NOMO-1 treated with DMSO at 0.1 percent for 48 hours (cell line): Measurements from ENCODE around the gene OR1K1.
A peak's percentile ranks its signal among the peaks of the same experiment; 100 is the strongest.
"Not testable (repeated sequence)": the region's sequence is repeated elsewhere in the genome, so short reads cannot be mapped to it uniquely, and the experiment has no call there.

Experiments
- DNase-seq: peaks from one replicate; lab custom pipeline; 2025; ENCODE audit not compliant: unreplicated experiment; lab: John Stamatoyannopoulos, UW

The OR1K1 gene

DNA sequence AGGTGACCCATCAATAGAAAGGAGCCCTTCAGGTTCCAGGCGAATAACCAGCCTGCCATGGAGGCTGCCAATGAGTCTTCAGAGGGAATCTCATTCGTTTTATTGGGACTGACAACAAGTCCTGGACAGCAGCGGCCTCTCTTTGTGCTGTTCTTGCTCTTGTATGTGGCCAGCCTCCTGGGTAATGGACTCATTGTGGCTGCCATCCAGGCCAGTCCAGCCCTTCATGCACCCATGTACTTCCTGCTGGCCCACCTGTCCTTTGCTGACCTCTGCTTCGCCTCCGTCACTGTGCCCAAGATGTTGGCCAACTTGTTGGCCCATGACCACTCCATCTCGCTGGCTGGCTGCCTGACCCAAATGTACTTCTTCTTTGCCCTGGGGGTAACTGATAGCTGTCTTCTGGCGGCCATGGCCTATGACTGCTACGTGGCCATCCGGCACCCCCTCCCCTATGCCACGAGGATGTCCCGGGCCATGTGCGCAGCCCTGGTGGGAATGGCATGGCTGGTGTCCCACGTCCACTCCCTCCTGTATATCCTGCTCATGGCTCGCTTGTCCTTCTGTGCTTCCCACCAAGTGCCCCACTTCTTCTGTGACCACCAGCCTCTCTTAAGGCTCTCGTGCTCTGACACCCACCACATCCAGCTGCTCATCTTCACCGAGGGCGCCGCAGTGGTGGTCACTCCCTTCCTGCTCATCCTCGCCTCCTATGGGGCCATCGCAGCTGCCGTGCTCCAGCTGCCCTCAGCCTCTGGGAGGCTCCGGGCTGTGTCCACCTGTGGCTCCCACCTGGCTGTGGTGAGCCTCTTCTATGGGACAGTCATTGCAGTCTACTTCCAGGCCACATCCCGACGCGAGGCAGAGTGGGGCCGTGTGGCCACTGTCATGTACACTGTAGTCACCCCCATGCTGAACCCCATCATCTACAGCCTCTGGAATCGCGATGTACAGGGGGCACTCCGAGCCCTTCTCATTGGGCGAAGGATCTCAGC, at the start of gene OR1K1:
Gene OR1K1, plus strand, starts transcription at position 58 of the 995 bp plus-strand sequence. Its CDS starts 0 bp downstream, at position 58.
- DNase-seq, result no peak

GRCh38 chr9:122754825-122755224, 45.1 kb upstream of the OR1K1 start:
- no peak for DNase-seq

GRCh38 chr9:122767817-122768216, 32.1 kb upstream of the OR1K1 start:
- no peak for DNase-seq

GRCh38 chr9:122777052-122777451, 22.9 kb upstream of the OR1K1 start:
- DNase-seq, result no peak

- DNase-seq, result no peak
These were observed 21.8 kb upstream of the OR1K1 start for GRCh38 chr9:122777935-122778627.

DNA sequence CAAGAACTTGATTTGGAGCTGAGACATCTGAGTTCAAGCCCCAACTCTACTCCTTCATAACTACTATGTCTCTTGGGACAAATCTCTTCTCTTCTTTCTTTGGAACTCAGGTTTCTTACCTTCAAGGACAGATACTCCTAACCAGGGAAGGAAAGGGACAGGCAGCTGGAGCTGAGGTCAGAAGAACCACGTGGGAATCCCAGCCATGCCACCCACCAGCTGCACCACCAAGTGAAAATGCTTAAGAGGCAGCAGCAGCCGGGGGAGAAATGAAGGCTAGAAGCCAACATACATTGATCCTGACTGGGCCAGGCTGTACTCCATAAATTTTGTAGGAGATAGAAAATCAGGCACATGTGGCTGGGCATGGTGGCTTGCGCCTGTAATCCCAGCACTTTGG, 20.7 kb upstream of the OR1K1 start:
- DNase-seq, result no peak

DNA sequence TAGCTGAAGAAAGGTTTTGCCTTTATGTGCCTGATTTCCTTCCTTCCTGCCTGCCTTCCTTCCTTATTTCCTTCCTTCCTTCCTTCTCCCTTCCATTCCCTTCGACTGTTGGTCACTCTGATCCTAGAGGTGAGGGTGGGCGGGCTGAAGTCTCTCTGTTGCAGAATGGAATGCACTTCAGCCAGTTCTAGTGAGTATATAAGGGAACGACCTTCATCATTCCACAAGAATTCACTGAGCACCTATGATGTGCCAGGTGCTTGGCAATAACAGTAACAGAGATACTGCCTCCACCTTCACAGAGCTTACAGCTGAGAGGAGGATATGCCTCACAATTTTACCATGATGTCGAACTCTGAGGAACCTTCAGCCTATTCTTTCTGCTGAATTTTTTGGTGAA, 19.9 kb upstream of the OR1K1 start:
- no peak for DNase-seq

- DNase-seq, result no peak
These were observed 18.3 kb upstream of the OR1K1 start for GRCh38 chr9:122781671-122782070.

DNA sequence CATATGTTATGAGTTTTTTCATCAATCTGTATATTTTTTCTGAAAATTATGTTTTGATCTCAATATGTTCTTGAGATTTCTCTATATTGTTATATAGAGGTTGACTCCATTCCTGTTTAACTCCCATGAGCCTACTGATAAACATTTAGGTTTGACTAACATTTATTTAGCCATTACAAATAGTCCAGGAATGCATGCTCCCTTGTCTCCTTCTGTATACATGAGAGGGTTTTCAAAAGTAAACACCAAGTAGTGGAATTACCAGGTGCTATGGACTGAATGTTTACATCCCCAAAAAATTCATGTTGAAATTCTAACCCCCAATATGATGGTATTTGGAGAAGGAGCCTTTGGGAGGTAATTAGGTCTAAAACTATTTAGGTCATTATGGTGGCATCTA, 14.7 kb upstream of the OR1K1 start:
- DNase-seq, result no peak

- no peak for DNase-seq
These were observed 13.6 kb upstream of the OR1K1 start for GRCh38 chr9:122786338-122786737.

DNA sequence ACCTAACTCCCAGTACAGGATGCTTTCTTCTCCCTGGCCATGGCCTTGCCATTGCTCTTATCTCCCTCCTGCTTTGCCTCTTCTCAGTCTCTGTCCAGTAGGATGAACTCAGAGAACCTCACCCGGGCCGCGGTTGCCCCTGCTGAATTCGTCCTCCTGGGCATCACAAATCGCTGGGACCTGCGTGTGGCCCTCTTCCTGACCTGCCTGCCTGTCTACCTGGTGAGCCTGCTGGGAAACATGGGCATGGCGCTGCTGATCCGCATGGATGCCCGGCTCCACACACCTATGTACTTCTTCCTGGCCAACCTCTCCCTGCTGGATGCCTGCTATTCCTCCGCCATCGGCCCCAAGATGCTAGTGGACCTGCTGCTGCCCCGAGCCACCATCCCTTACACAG, 11.1 kb upstream of the OR1K1 start, which contains the start of gene OR5C1:
Gene OR5C1, plus strand, starts transcription at position 103 of the 400 bp plus-strand sequence. Its CDS starts 0 bp downstream, at position 103.
- no peak for DNase-seq

GRCh38 chr9:122789256-122790046, 10.5 kb upstream of the OR1K1 start:
- DNase-seq, result no peak

- no peak for DNase-seq
These were observed 7.9 kb upstream of the OR1K1 start for GRCh38 chr9:122791872-122792669.

DNA sequence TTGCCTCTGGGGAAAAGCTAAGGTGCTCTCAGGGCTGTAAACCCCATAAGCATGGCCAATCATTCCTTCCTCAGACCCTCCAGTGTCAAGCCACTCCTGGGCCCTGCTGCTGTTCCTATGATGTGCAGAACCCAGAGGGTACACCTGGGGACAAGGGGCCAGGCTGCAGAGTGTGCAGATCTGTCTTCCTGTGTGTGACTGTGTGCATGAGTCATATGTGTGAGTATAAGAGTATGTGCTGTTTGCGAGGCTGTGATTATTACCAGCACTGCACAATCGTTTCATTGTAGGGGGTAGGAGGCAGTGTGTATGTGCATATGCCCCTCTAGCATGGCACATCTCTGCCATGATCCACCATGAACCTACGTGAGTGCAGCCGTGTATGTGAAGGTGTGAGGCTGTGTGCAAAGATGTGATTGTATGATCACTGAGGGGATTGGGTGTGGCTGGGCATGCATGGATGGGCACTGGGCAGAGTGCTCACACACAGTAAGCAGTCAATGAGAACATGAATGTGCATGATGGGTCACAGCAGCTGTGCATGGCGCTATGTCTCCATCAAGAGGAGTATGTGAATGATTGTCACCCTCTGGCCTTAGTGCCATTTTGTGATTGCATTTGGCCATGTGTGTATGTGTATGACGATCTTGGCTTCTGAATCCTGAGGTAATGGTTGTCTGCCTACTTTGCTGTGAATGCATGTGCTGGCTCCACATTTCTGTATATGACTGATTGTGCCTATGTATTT, 2.4 kb upstream of the OR1K1 start:
- no peak for DNase-seq

DNA sequence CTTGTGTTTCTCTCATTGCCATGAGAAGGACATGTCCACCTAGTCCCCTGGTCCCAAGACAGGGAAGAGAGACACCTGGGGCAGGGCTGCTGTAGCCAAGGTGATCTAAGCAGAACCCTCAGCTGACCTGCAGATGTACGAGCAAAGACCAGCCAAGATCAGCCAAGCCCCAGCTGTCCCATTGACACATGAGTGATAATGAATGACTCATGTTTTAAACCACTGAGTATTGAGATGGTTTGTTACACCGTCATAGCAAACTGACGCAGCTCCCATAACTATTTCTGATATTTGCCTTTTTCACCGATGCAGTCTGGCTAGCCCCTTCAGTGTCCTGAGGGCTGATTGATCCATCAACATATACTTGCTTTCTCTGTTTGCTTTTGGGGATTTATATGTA, 6.7 kb downstream of the OR1K1 start:
- no peak for DNase-seq

- no peak for DNase-seq
These were observed 7.5 kb downstream of the OR1K1 start for GRCh38 chr9:122807271-122807900.

DNA sequence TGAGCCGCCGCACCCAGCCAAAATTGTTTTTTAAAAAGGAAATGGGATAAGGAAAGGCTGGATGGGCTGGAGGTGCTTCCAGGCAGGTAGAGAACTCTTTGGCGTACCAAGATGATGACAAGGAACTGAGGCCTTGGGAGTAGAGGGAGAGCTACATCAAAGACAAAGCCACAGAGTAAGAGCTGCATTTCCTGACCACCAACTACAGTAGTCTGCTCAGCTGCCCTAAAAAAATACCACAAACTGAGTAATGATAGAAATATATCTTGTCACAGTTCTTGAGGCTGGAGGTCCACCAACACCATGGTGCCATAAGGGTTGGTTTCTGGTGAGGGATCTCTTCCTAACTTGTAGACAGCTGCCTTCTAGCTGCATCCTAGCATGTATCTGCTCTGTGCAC, 8.2 kb downstream of the OR1K1 start:
- DNase-seq, result no peak

GRCh38 chr9:122809261-122809660, 9.3 kb downstream of the OR1K1 start:
- not testable (repeated sequence) for DNase-seq

DNA sequence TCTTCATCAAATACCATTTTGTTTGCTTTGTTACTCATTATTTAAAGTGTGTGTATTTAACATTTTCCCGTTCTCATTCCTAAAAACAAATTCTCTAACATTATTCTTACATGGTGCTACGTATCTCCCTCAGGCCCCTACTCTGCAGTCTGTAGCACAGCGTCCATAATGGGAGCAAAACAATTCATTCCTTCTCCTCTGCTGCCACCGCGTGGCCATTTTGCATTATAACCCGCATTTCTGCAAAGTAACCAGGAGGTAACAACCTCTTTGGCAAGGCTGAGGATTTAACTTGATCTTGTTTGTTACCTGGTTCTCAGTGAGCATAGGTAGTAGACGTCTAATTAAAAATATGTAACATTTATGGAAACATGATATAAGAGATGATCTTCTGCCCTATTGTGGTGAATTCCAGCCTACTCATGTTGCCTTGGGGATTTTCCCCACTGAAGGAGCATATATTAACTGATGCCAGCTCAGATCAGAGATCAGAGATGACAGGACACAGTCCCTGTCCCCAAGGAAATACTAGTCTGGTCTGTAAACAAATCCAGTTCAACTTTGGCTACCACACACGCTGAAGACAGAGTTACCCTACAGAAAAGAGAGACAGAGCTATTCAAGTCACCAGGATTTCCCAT, 10.5 kb downstream of the OR1K1 start:
- peak; percentile 68 for DNase-seq
